GM19438 (cell line): ENCODE measurements around the gene CCL5.
"Not testable (repeated sequence)": the region's sequence is repeated elsewhere in the genome, so short reads cannot be mapped to it uniquely, and the experiment has no call there.

Source experiments
- ATAC-seq: cut with Tn5 transposase; IDR thresholded peaks from one replicate; pipeline ENCODE4 v1.9.1; 2021; ENCODE audit warnings: low read depth; ENCODE audit not compliant: unreplicated experiment

CCL5 gene

DNA sequence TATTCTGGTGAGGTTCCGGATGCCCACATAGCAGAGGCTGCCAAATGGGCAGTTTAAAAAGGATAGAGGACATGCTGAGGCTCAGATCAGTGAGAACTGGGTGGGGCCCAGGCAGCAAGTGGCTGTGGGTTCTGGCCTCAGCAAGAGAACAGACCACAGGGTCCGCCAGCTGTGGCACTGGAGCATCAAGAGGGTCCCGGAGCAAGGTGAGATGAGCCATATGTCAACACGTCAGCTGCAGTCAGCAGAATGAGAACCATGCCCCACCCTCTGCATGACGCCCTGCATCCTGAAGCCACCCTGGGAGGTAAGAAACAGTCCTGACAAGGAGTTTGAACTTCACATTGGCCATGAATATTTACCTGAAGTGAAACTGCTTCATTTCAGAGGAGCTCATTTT, 20.1 kb upstream of the CCL5 start:
- ATAC-seq = no peak

DNA sequence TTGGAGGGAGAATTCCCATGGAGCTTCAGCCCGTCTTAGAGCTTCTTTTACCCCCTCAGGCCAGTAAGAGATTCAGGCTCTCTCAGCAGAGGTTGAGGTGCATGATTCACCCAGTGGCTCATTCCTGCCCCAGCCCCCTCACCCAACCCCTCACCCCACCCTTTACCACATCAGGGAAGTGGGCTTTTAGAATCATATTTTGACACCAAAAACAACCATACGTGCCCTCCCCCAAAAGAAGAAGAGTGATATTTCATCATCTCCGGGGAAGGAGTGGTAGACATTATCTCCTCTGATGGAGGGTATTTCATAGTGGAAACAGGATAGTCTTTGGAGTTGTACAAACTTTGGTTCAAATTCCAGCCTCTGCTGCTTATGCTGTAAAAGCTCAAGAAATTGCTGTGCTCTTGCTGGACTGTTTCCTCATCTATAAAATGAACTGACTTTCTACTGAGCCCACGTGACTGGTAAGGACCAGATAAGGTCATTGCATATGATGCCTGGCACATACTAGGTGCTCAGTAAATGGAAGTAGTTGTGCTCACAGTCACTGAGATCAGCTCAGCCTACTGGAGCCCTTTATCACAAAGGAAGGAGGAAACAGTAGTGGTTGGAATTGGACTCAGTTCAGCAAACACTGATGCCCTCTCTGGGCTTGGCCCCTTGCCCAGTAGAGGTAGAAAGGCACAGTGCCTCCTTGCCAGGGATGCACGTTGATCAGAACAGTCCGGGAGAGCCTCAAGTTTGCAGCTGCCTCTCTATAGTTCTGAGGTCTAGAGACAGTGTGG, 18.3 kb upstream of the CCL5 start:
- ATAC-seq = no peak

- ATAC-seq = not testable (repeated sequence)
These were observed 17.6 kb upstream of the CCL5 start for GRCh38 chr17:35897772-35898171.

DNA sequence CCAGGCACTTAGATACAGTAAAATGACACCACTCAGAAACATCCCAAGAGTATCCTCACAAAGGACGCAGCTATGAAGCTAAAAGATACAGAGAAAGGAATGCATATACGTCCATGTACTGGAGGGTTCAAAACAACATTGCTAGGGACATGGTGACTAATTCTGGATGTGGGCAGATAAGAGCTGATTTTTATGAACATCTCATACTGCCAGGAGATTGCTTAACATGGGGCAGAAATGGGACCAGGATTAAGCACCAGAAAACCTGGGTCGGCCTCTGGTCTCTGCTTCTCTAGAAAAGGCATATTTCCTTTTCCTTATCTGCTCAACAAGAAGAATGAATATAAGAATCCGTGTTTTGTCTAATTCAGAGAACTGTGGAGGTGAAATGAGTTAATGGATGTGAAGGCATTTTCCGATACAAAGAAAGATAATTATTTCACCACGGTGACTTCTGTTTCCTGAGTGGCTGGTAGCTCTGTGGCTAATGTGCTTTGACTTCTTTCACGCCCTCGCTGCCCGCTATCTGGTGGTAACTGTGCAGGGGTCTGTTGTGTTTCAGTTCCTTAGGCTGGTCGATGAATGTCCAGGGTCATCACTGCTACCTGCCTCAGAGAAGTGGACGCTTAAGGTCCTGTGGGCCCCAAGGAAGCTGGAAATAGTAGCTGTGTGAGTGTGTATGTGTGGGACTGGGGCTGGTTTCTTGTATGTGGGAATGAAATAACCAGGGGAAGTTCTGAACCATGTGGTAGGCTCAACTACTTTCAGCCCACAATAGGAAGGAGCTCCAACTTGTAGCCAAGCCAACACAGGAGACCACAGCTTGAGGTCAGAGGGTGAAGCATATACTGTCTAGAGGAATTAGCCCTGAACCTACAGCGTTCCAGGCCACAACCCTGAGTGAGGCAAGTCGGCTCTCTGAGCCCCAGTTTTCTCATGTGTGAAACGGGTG, 15.8 kb upstream of the CCL5 start:
- ATAC-seq = no peak

DNA sequence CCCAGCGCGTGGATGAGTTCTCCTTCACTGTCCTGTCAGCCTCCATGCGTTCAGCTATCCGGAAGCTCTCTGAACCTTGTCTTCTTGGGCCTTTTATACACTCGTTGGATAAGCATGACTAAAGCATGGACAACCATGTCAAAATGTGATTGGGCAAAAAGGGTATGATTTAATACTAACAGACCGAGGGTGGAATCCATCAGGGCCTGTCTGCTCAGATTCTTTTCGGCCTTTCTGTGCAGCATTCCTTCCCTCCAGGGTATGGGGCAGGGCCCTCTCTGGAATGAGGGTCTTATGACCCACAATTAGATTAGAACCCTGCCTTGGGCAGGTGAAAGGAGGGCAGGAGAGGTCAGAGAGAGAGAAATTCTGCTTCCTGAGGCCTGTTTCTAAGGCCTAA, 14.0 kb upstream of the CCL5 start:
- ATAC-seq = no peak

GRCh38 chr17:35893751-35894150, 13.6 kb upstream of the CCL5 start:
- no peak for ATAC-seq

DNA sequence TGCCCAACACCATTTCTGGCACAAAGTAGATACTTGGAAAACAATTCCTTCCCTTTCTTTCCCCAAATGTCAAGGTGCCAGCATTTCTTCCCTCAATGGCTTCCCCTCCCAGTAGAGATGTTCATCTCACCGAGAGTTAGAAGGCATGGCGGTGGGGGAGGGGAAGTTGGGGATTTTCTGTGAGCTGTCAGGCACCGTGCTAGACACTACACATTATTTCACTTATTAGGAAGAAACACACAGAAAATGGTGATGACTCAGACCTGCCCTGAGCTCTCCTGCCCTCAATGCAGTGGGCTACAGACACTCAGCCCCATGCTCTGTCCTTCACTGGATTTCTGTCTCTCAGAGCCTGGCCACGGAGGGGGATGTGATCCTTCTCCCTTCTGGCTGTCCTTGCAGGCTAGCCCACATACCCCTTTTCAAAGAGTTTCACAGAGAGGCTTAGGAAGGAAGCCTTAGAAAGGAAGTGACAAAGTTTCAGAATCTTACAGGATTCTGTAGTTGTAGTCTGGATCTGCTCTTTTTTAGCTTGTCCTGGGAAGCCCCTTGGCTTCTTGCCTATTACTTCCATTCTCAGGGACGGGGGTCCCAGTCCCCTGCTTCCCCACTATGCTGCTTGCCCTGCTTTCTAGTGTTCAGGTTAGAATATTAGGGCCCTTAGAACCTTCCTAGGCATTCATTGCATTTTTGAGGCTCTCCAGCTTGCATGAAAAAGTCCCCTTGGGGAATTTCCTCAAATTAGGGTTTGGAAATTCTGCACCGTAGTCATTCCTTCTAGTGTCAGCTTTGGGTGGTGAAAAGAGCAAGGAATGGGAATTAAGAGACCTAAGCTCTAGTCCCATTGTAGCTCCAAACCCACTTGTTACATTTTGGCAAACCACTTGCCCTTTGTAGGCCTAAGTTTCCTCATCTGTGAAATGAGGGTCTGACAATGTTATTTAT, 12.2 kb upstream of the CCL5 start:
- no peak for ATAC-seq

- no peak for ATAC-seq
These were observed 11.1 kb upstream of the CCL5 start for GRCh38 chr17:35891269-35891668.

GRCh38 chr17:35890774-35891155, 10.6 kb upstream of the CCL5 start:
- ATAC-seq = no peak

GRCh38 chr17:35889818-35890773, 9.9 kb upstream of the CCL5 start:
- no peak for ATAC-seq

DNA sequence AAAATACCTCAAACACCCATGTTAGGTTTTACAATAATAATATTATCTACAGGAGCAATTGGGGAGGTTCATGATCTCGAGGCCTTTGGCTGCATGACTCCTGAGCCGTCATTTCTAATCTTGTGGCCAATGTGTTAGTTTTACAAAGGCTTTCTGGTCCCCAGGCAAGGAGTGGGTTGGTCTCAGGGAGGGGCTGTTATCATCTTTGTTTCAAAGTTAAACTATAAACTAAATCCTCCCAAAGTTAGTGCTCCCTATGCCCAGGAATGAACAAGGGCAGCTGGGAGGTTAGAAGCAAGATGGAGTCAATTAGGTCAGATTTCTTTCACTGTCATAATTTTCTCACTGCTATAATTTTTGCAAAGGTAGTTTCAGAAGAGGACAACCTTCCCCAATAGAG, 9.1 kb upstream of the CCL5 start:
- ATAC-seq = no peak

GRCh38 chr17:35878361-35878760, 1.8 kb downstream of the CCL5 start:
- no peak for ATAC-seq

GRCh38 chr17:35877345-35878029, 2.7 kb downstream of the CCL5 start:
- no peak for ATAC-seq

GRCh38 chr17:35876534-35876933, 3.6 kb downstream of the CCL5 start:
- no peak for ATAC-seq

DNA sequence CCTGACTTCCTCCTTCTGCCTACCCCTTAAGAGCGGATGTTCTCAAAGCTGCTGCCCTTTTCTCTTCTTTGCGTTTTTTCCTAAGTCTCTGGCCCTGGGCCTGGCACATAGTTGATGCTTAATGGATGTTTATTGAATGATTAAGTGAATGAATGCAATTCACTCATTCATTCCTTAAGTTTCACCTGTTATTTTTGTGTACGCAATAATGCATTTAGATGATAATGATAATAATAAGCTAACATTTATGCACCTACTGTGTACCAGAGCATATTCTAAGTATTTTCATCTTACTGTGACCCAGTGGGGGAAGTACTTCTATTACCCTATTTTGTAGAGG, 4.4 kb downstream of the CCL5 start:
- no peak for ATAC-seq

- ATAC-seq = no peak
These were observed 4.9 kb downstream of the CCL5 start for GRCh38 chr17:35875072-35875799.

DNA sequence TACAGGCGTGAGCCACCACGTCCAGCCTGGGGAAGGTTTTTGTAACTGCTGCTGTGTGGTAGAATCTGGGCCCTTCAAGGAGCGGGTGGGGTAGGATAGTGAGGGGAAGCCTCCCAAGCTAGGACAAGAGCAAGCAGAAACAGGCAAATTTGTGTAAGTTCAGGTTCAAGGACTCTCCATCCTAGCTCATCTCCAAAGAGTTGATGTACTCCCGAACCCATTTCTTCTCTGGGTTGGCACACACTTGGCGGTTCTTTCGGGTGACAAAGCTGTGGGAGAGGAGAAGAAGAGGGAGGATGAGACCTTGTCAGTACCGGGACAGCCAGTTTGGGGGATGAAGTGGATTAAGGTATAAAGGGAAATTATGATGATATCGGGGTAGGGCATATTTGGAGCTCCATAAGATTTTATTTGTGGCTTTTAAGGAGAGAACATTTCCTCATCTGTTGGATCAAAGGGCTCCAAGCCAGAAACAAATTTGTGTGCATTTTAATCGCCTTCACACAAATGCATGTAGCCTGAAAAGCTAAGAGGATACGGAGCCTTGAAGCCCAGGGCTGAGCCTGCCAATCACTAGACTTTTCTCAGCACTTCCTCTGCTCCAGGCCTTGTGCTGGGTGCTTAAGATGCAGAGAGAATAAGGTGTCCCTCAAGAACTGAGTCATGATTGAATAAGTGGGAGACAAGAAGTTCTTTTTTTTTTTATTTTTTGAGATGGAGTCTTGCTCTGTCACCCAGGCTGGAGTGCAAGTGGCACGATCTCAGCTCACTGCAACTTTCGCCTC, 7.8 kb downstream of the CCL5 start:
- ATAC-seq = no peak
